A673 (cell line): ENCODE results near the gene THBS2.

Source experiments
- EZH2 ChIP-seq: fragments of 200-600 bp; sonication (generic); IDR thresholded peaks from 2 replicates; pipeline ENCODE4 v1.6.1; 2017; ENCODE audit warnings: borderline replicate concordance, low read depth, mild to moderate bottlenecking, mixed read lengths, antibody characterized with exemption, low read length; ENCODE audit not compliant: poor library complexity, severe bottlenecking
- TF ChIP-seq, protein P1 (sequence below): fragments of 300-800, 200-600 bp; sonication (generic); conservative IDR thresholded peaks from 2 replicates; pipeline ENCODE4 v1.5.1; 2017; ENCODE audit warnings: low read depth, mild to moderate bottlenecking, antibody characterized with exemption, low read length, moderate library complexity, mixed read lengths

- TF ChIP-seq, protein P1, sequence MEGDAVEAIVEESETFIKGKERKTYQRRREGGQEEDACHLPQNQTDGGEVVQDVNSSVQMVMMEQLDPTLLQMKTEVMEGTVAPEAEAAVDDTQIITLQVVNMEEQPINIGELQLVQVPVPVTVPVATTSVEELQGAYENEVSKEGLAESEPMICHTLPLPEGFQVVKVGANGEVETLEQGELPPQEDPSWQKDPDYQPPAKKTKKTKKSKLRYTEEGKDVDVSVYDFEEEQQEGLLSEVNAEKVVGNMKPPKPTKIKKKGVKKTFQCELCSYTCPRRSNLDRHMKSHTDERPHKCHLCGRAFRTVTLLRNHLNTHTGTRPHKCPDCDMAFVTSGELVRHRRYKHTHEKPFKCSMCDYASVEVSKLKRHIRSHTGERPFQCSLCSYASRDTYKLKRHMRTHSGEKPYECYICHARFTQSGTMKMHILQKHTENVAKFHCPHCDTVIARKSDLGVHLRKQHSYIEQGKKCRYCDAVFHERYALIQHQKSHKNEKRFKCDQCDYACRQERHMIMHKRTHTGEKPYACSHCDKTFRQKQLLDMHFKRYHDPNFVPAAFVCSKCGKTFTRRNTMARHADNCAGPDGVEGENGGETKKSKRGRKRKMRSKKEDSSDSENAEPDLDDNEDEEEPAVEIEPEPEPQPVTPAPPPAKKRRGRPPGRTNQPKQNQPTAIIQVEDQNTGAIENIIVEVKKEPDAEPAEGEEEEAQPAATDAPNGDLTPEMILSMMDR, result no peak
- no peak for TF ChIP-seq EZH2
Measured at GRCh38 chr6:169222126-169222525, 31.5 kb downstream of the THBS2 start.
